Measurements from ENCODE around the gene CA10. TPM values are rescaled to one million over a fixed set of nuclear protein-coding genes. Genes with fewer than 3 reads are reported as not detected.

The CA10 gene
- total and polyA plus RNA-seq, 2 experiments from 2014 or later = 0.92 to 1.5 TPM

DNA sequence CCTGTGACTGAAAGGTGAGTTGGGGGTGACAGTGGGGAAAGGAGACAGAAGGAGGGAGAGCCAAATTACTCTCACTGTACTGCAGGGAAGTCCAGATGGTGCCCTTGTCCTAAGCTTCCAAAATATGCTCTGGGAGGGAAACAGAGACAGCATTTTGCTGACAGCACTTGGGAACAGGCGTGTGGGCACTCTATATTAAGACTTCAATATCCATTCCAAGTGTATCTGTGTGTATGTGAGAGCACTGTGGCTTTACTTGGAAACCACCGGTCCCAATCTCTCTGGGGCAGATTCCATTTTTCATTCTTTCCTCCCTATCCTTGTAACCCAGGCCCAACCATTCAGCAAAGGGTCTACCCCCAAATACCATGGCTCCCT lies 490.8 kb downstream of the CA10 start:
- Histone ChIP-seq H3K9me2 (ENCODE audit: insufficient read depth) (0 out of 2 replicates have a peak, but pooled peaks cover under 1% of the 10 kb centered on the region), H3K4me1 (ENCODE audit: insufficient read depth) (no peaks in the 10 kb centered on the region), H4K20me1 (replicated peaks; ENCODE audit: insufficient read depth) (no peaks in the 10 kb centered on the region), H3K36me3 (ENCODE audit: insufficient read depth) (no peaks in the 10 kb centered on the region), H3F3A (replicated peaks; ENCODE audit: low read depth) (no peaks in the 10 kb centered on the region), H3K27me3 (ENCODE audit: insufficient read depth) (no peaks in the 10 kb centered on the region), H3K4me2 (no peak overlapping the region), H2AFZ (no peak overlapping the region), H3K4me3 (no peak overlapping the region), H3K27ac (ENCODE audit: low read depth) (no peak overlapping the region), H3K79me2 (replicated peaks; ENCODE audit: insufficient read depth) (no peaks in the 10 kb centered on the region)
- Mint-ChIP-seq H3K4me1 (no peaks in the 10 kb centered on the region), H3K4me3 (no peak overlapping the region), H3K36me3 (ENCODE audit: low read depth) (peaks cover 23% of the 10 kb centered on the region), H3K27ac (no peak overlapping the region), H3K27me3 (ENCODE audit: insufficient read depth, low read depth, poor library complexity) (peaks cover 4% of the 10 kb centered on the region), H3K9me3 (peaks cover 33% of the 10 kb centered on the region)
- DNase-seq (ENCODE audit: low spot score) = no peak
- ATAC-seq = no peak
- TF ChIP-seq, protein P1, sequence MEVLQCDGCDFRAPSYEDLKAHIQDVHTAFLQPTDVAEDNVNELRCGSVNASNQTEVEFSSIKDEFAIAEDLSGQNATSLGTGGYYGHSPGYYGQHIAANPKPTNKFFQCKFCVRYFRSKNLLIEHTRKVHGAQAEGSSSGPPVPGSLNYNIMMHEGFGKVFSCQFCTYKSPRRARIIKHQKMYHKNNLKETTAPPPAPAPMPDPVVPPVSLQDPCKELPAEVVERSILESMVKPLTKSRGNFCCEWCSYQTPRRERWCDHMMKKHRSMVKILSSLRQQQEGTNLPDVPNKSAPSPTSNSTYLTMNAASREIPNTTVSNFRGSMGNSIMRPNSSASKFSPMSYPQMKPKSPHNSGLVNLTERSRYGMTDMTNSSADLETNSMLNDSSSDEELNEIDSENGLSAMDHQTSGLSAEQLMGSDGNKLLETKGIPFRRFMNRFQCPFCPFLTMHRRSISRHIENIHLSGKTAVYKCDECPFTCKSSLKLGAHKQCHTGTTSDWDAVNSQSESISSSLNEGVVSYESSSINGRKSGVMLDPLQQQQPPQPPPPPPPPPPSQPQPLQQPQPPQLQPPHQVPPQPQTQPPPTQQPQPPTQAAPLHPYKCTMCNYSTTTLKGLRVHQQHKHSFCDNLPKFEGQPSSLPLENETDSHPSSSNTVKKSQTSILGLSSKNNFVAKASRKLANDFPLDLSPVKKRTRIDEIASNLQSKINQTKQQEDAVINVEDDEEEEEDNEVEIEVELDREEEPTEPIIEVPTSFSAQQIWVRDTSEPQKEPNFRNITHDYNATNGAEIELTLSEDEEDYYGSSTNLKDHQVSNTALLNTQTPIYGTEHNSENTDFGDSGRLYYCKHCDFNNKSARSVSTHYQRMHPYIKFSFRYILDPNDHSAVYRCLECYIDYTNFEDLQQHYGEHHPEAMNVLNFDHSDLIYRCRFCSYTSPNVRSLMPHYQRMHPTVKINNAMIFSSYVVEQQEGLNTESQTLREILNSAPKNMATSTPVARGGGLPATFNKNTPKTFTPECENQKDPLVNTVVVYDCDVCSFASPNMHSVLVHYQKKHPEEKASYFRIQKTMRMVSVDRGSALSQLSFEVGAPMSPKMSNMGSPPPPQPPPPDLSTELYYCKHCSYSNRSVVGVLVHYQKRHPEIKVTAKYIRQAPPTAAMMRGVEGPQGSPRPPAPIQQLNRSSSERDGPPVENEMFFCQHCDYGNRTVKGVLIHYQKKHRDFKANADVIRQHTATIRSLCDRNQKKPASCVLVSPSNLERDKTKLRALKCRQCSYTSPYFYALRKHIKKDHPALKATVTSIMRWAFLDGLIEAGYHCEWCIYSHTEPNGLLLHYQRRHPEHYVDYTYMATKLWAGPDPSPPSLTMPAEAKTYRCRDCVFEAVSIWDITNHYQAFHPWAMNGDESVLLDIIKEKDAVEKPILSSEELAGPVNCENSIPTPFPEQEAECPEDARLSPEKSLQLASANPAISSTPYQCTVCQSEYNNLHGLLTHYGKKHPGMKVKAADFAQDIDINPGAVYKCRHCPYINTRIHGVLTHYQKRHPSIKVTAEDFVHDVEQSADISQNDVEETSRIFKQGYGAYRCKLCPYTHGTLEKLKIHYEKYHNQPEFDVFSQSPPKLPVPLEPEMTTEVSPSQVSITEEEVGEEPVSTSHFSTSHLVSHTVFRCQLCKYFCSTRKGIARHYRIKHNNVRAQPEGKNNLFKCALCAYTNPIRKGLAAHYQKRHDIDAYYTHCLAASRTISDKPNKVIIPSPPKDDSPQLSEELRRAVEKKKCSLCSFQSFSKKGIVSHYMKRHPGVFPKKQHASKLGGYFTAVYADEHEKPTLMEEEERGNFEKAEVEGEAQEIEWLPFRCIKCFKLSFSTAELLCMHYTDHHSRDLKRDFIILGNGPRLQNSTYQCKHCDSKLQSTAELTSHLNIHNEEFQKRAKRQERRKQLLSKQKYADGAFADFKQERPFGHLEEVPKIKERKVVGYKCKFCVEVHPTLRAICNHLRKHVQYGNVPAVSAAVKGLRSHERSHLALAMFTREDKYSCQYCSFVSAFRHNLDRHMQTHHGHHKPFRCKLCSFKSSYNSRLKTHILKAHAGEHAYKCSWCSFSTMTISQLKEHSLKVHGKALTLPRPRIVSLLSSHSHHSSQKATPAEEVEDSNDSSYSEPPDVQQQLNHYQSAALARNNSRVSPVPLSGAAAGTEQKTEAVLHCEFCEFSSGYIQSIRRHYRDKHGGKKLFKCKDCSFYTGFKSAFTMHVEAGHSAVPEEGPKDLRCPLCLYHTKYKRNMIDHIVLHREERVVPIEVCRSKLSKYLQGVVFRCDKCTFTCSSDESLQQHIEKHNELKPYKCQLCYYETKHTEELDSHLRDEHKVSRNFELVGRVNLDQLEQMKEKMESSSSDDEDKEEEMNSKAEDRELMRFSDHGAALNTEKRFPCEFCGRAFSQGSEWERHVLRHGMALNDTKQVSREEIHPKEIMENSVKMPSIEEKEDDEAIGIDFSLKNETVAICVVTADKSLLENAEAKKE (CRISPR knock-in tag; IDR thresholded peaks at IDR 0.05) = no peak
- TF ChIP-seq STAT1 (IDR thresholded peaks at IDR 0.05; ENCODE audit: unreplicated experiment) (no peak), EZH2phosphoT487 (IDR thresholded peaks at IDR 0.05; ENCODE audit: unreplicated experiment) (no peak), ZNF331 (CRISPR knock-in tag; IDR thresholded peaks at IDR 0.05; ENCODE audit: low read depth) (no peak), POLR2AphosphoS5 (IDR thresholded peaks at IDR 0.05; ENCODE audit: low read depth) (no peak), CREB1 (CRISPR knock-in tag; IDR thresholded peaks at IDR 0.05; ENCODE audit: low read depth) (no peak), ZNF114 (CRISPR knock-in tag; IDR thresholded peaks at IDR 0.05) (no peak), JUNB (IDR thresholded peaks at IDR 0.05; ENCODE audit: unreplicated experiment) (no peak)
- TF ChIP-seq, protein P2, sequence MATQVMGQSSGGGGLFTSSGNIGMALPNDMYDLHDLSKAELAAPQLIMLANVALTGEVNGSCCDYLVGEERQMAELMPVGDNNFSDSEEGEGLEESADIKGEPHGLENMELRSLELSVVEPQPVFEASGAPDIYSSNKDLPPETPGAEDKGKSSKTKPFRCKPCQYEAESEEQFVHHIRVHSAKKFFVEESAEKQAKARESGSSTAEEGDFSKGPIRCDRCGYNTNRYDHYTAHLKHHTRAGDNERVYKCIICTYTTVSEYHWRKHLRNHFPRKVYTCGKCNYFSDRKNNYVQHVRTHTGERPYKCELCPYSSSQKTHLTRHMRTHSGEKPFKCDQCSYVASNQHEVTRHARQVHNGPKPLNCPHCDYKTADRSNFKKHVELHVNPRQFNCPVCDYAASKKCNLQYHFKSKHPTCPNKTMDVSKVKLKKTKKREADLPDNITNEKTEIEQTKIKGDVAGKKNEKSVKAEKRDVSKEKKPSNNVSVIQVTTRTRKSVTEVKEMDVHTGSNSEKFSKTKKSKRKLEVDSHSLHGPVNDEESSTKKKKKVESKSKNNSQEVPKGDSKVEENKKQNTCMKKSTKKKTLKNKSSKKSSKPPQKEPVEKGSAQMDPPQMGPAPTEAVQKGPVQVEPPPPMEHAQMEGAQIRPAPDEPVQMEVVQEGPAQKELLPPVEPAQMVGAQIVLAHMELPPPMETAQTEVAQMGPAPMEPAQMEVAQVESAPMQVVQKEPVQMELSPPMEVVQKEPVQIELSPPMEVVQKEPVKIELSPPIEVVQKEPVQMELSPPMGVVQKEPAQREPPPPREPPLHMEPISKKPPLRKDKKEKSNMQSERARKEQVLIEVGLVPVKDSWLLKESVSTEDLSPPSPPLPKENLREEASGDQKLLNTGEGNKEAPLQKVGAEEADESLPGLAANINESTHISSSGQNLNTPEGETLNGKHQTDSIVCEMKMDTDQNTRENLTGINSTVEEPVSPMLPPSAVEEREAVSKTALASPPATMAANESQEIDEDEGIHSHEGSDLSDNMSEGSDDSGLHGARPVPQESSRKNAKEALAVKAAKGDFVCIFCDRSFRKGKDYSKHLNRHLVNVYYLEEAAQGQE (IDR thresholded peaks at IDR 0.05; ENCODE audit: unreplicated experiment) = no peak
- TF ChIP-seq, protein P3, sequence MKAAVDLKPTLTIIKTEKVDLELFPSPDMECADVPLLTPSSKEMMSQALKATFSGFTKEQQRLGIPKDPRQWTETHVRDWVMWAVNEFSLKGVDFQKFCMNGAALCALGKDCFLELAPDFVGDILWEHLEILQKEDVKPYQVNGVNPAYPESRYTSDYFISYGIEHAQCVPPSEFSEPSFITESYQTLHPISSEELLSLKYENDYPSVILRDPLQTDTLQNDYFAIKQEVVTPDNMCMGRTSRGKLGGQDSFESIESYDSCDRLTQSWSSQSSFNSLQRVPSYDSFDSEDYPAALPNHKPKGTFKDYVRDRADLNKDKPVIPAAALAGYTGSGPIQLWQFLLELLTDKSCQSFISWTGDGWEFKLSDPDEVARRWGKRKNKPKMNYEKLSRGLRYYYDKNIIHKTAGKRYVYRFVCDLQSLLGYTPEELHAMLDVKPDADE (IDR thresholded peaks at IDR 0.05) = no peak

Measured in GM23338 (cell line).